ENCODE measurements around the gene ROCK2. TPM values are rescaled to one million over a fixed set of nuclear protein-coding genes. Genes with fewer than 3 reads are reported as not detected.

ROCK2 gene
- total and polyA plus RNA-seq, 2 of the 13 experiments (the other 11 are each of a cell fraction or from before 2014, with no cell fraction given) = 38.1 to 119 TPM

- WGBS (ENCODE audit: low lambda C conversion rate) = 74% methylated on average over 1 of the region's 1 CpG
- intact Hi-C loops (cut with micrococcal nuclease; ENCODE audit: unreplicated experiment) = no loop called here
Measured at GRCh38 chr2:11329776-11330175, 14.7 kb downstream of the ROCK2 start.

More at GRCh38 chr2:11329776-11330175, 14.7 kb downstream of the ROCK2 start:
- Histone ChIP-seq H3K9me3 (ENCODE audit: low read length) (no peaks in the 10 kb centered on the region), H3K36me3 (replicated peaks in 1 of 2; ENCODE audit: control insufficient read depth in 1 of 2, insufficient read depth in 2 of 2, low read length in 2 of 2) (peaks cover 0 to 2% of the 10 kb centered on the region in 2 experiments; a peak in 4 of 5 replicates), H3K27me3 (ENCODE audit: control insufficient read depth in 1 of 2, insufficient read depth in 2 of 2, low read length in 2 of 2) (no peaks in the 10 kb centered on the region), H3K9ac (ENCODE audit: insufficient read depth, low read depth, low read length) (no peak overlapping the region), H3K4me1 (ENCODE audit: insufficient read depth, low read length) (peaks cover 84% of the 10 kb centered on the region), H3K4me2 (ENCODE audit: low read depth, low read length) (no peak overlapping the region), H4K20me1 (ENCODE audit: insufficient read depth, low read length) (peaks cover 93% of the 10 kb centered on the region), H3K79me2 (ENCODE audit: insufficient read depth, low read length) (peaks cover 94% of the 10 kb centered on the region), H2AFZ (ENCODE audit: low read length) (no peak overlapping the region), H3K4me3 (replicated peaks in 1 of 3; ENCODE audit: insufficient read depth in 1 of 3, low read depth in 2 of 3, low read length in 3 of 3) (no peak overlapping the region; a peak in 1 of 6 replicates), H3K27ac (ENCODE audit: extremely low read length, insufficient read depth, low read length) (no peak overlapping the region)
- TF ChIP-seq RXRB (CRISPR knock-in tag; IDR thresholded peaks at IDR 0.05; ENCODE audit: borderline replicate concordance) (no peak), ZNF407 (CRISPR knock-in tag; IDR thresholded peaks at IDR 0.05; ENCODE audit: not compliant biosample characterization) (no peak), TBP (CRISPR knock-in tag; IDR thresholded peaks at IDR 0.05) (no peak), ISL2 (CRISPR knock-in tag; IDR thresholded peaks at IDR 0.05) (no peak), PCBP1 (IDR thresholded peaks at IDR 0.05; ENCODE audit: borderline replicate concordance, low read depth, low read length) (no peak)
- TF ChIP-seq, protein P1, sequence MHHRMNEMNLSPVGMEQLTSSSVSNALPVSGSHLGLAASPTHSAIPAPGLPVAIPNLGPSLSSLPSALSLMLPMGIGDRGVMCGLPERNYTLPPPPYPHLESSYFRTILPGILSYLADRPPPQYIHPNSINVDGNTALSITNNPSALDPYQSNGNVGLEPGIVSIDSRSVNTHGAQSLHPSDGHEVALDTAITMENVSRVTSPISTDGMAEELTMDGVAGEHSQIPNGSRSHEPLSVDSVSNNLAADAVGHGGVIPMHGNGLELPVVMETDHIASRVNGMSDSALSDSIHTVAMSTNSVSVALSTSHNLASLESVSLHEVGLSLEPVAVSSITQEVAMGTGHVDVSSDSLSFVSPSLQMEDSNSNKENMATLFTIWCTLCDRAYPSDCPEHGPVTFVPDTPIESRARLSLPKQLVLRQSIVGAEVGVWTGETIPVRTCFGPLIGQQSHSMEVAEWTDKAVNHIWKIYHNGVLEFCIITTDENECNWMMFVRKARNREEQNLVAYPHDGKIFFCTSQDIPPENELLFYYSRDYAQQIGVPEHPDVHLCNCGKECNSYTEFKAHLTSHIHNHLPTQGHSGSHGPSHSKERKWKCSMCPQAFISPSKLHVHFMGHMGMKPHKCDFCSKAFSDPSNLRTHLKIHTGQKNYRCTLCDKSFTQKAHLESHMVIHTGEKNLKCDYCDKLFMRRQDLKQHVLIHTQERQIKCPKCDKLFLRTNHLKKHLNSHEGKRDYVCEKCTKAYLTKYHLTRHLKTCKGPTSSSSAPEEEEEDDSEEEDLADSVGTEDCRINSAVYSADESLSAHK (CRISPR knock-in tag; IDR thresholded peaks at IDR 0.05; ENCODE audit: borderline replicate concordance) = no peak
- CTCF ChIA-PET (ENCODE audit: low intra/inter-chr PET ratio, low total read pairs) = no interaction called here
- TSS peak; percentile 1 for BruUV-seq (replicated peaks)
- ATAC-seq = no peak
- no peak for DNase-seq (ENCODE audit: low spot score)
- POLR2A ChIA-PET = no interaction called here
- no peak for FAIRE-seq
- in situ Hi-C loops (cut with HindIII; ENCODE audit: extremely low pct_ligation_motif_present, low pct_unique_long_range_greater_than_20kb) = no loop called here

Data from HepG2 (cell line).